Adipocyte (in vitro differentiated cells): ENCODE results near the gene FNDC8.
"Not testable (repeated sequence)": the region's sequence is repeated elsewhere in the genome, so short reads cannot be mapped to it uniquely, and the experiment has no call there.

Experiments
- DNase-seq: peaks from one replicate; pipeline ENCODE4 v3.0.0-alpha.2; 2015; ENCODE audit warnings: low read depth
- H3K27me3 ChIP-seq: replicated peaks from 2 replicates; pipeline ENCODE4 v1.7.0; 2013; ENCODE audit warnings: mild to moderate bottlenecking, low read length, moderate library complexity; ENCODE audit not compliant: control insufficient read depth, insufficient read depth
- H3K36me3 ChIP-seq: 2 replicates; pipeline ENCODE4 v1.7.0; 2013; ENCODE audit warnings: low read length, mild to moderate bottlenecking, moderate library complexity; ENCODE audit not compliant: control insufficient read depth, insufficient read depth, severe bottlenecking
- H3K4me1 ChIP-seq: 2 replicates; pipeline ENCODE4 v1.7.0; 2013; ENCODE audit warnings: mild to moderate bottlenecking, low read length, moderate library complexity; ENCODE audit not compliant: control insufficient read depth, insufficient read depth
- H3K4me3 ChIP-seq: 2 replicates; pipeline ENCODE4 v1.7.0; 2013; ENCODE audit warnings: mild to moderate bottlenecking, low read length, moderate library complexity
- H3K9ac ChIP-seq: 2 replicates; pipeline ENCODE4 v1.7.0; 2013; ENCODE audit warnings: mild to moderate bottlenecking, low read length, moderate library complexity
- H3K9me3 ChIP-seq: 2 replicates; pipeline ENCODE4 v1.7.0; 2013; ENCODE audit warnings: mild to moderate bottlenecking, low read length, moderate library complexity; ENCODE audit not compliant: control insufficient read depth

FNDC8 gene

DNA sequence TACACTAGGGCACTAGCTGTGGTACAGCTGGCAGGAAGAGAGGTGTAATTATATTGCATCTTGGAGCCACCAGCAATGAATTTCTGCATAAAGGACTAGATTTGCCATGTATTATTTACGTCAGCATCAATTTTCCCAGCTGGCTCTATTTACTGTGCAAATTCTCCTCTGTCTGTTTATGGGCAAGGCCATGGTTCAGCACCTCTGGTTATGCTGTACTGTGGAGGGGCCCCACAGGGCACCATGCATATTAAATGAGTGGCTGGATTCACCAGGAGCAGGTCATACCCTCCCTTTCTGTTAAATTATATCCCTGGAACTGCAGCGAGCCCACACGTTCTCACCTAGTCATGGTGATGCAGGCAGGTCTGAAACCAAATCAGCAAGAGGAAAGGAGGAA, 21.5 kb upstream of the FNDC8 start:
- peaks cover 16% of the 10 kb centered on the region for H3K36me3 ChIP-seq
- no peak overlapping the region for H3K9ac ChIP-seq
- no peaks in the 10 kb centered on the region for H3K27me3 ChIP-seq
- H3K4me3 ChIP-seq, result no peak overlapping the region
- no peak for DNase-seq
- no peaks in the 10 kb centered on the region for H3K9me3 ChIP-seq
- H3K4me1 ChIP-seq, result peaks cover 4% of the 10 kb centered on the region

GRCh38 chr17:35101036-35101435, 20.4 kb upstream of the FNDC8 start:
- Histone ChIP-seq H3K36me3 (peaks cover 20% of the 10 kb centered on the region), H3K9ac (no peak overlapping the region), H3K4me3 (no peak overlapping the region), H3K9me3 (no peaks in the 10 kb centered on the region), H3K27me3 (no peaks in the 10 kb centered on the region), H3K4me1 (no peaks in the 10 kb centered on the region)
- DNase-seq, result no peak

GRCh38 chr17:35101725-35102124, 19.7 kb upstream of the FNDC8 start:
- Histone ChIP-seq H3K4me1 (no peaks in the 10 kb centered on the region), H3K9ac (no peak overlapping the region), H3K4me3 (no peak overlapping the region), H3K27me3 (no peaks in the 10 kb centered on the region), H3K36me3 (peaks cover 23% of the 10 kb centered on the region), H3K9me3 (no peaks in the 10 kb centered on the region)
- DNase-seq, result no peak

- Histone ChIP-seq H3K4me3 (no peak overlapping the region), H3K27me3 (no peaks in the 10 kb centered on the region), H3K36me3 (peaks cover 23% of the 10 kb centered on the region), H3K4me1 (no peaks in the 10 kb centered on the region), H3K9ac (no peak overlapping the region), H3K9me3 (no peaks in the 10 kb centered on the region)
- DNase-seq, result no peak
These were observed 18.1 kb upstream of the FNDC8 start for GRCh38 chr17:35103271-35103670.

DNA sequence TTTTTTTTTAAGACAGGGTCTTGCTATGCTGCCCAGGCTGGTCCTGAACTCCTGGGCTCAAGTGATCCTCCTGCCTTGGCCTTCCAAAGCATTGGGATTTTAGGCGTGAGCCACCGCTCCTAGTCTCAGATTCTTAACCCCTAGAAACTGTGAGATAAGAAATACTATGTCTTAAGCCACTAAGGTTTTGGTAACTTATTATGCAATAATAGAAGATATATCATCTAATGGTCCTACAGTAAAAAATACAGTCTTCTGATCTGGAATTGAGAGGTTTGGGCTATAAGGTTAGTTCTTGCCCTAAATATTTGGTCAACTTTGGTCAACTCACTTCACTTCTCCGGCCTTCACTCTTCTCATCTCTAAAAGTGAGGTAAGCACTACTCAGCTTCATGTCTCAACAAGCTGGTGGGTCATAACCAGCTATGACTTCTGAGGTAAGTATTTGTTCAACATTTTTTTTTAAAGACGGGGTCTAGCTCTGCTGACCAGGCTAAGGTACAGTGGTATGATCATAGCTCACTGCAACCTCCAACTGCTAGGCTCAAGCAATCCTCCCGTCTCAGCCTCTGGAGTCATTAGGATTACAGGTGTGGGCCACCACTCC, 16.5 kb upstream of the FNDC8 start:
- Histone ChIP-seq H3K4me1 (no peaks in the 10 kb centered on the region), H3K27me3 (no peaks in the 10 kb centered on the region), H3K4me3 (no peak overlapping the region), H3K9ac (no peak overlapping the region), H3K36me3 (peaks cover 23% of the 10 kb centered on the region), H3K9me3 (no peaks in the 10 kb centered on the region)
- DNase-seq, result no peak

DNA sequence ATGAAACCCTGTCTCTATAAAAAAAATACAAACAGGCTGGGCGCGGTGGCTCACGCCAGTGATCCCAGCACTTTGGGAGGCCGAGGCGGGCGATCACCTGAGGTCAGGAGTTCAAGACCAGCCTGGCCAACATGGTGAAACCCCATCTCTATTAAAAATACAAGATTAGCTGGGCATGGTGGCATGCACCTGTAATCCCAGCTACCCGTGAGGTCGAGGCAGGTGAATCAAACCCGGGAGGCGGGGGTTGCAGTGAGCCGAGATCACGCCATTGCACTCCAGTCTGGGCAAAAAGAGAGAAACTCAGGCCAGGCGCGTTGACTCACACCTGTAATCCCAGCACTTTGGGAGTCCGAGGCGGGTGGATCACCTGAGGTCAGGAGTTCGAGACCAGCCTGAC, 10.6 kb upstream of the FNDC8 start:
- not testable (repeated sequence) for H3K9me3 ChIP-seq, H3K27me3 ChIP-seq, H3K9ac ChIP-seq, H3K4me1 ChIP-seq, DNase-seq, H3K4me3 ChIP-seq, H3K36me3 ChIP-seq

- Histone ChIP-seq H3K9me3 (no peaks in the 10 kb centered on the region), H3K4me3 (no peak overlapping the region), H3K4me1 (peaks cover 14% of the 10 kb centered on the region), H3K9ac (no peak overlapping the region), H3K36me3 (no peaks in the 10 kb centered on the region), H3K27me3 (no peaks in the 10 kb centered on the region)
- no peak for DNase-seq
These were observed 4.6 kb upstream of the FNDC8 start for GRCh38 chr17:35116845-35117244.

DNA sequence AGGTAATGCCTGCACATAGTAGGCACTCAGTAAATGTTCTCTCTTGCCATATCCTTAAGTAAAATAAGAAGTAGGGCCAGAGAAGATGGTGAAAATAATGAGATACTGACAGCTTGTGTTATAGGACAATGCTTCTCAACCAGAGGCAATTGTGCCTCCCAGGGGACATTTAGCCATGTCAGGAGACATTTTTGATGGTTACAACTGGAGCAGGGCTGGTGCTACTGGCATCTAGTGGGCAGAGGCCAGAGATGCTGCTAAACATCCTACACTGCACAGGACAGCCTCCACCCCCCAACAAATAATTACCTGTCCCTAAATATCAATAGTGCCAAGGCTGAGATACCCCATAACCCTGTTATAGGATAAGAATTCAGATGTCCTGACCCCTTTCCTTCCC, 3.4 kb upstream of the FNDC8 start:
- H3K27me3 ChIP-seq, result no peaks in the 10 kb centered on the region
- no peaks in the 10 kb centered on the region for H3K36me3 ChIP-seq
- no peak for DNase-seq
- H3K9me3 ChIP-seq, result no peaks in the 10 kb centered on the region
- peaks cover 14% of the 10 kb centered on the region for H3K4me1 ChIP-seq
- H3K9ac ChIP-seq, result no peak overlapping the region
- H3K4me3 ChIP-seq, result no peak overlapping the region

DNA sequence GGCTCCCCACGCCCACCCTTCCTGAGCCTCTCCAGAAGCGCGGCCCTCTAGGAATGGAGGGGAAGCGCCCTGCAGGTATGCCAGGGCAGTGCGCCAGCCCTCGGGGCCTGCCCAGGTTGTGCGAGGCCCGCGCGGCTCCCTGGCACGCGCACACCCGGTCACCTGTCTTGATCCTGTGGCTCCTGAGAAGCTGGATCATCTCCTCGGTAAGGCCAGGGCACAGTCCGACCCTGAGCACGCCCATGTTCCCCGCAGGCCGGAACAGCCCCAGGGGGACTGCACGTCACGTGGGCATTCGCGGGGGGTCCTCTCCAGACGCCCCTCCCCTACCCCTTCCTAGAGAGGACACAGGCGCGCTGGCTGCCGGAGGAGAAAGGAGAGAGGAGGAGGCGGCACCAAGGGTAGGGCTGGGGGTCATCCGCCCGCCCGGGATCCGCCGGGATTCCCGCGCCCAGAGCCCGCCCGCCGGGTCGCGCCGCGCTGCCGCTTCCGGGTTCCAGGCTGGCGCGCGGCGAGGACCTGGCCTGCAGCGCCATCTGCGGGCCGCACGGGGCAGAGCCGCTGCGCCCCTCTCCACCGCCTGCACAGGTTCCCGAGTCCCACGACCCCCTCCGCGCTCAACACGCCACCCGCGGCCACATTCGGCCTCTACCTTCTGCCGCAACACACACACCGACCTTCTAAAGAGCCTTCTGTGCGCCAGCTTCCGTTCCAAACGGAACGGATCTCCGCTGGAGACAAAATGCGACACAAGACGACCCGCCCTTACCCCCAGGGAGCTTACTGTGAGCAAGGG, 1.8 kb upstream of the FNDC8 start, which contains the start of gene RAD51D:
TSS of gene RAD51D (minus strand) at position 491 of the 796 bp plus-strand sequence. CDS start at position 244, 247 bp downstream.
- Histone ChIP-seq H3K4me3 (peak within 1 kb of the TSS; percentile 94), H3K4me1 (peaks cover 14% of the 10 kb centered on the region), H3K9me3 (no peaks in the 10 kb centered on the region), H3K36me3 (no peaks in the 10 kb centered on the region), H3K27me3 (no peaks in the 10 kb centered on the region), H3K9ac (peak within 1 kb of the TSS; percentile 94)
- peak; percentile 89 for DNase-seq

DNA sequence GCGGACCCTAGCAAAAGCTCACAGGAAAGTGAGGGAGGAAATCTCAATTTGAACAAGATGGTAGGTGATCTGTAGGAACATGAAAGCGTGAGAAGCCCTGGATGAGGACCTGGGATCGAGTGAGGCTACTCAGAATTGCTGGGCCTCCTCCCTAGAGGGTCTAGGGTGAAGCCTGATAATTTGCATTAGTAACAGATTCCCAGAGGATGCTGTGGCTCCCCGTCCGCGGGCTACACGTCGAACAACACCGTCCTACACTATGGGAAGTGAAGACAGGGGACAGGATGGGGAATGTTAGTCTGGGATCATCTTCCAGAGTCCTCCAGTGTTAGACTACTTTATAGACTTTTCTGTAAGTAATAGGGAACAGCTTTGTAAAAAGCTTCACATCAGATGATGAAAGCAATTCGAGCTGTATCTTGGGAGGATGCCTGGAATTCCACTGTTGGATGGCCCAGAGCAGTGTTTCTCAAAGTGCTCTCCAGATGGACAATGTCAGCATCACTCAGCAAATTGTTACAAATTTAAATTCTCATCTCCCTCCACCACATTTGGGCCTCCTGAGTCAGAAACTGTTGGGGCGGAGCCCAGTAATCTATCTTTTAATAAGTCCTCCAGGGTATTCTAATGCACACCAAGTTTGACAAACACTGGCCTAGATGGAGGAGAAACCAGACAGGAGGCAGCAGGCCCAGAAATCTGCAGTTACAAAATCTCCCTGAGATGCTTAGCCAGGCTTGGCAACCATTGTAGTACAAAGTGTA, 6.5 kb downstream of the FNDC8 start:
- peak; percentile 87 for DNase-seq

More for the DNA sequence above, 6.5 kb downstream of the FNDC8 start:
- H3K9ac ChIP-seq, result peak overlapping the region; percentile 54
- peaks cover 18% of the 10 kb centered on the region for H3K36me3 ChIP-seq
- H3K4me1 ChIP-seq, result peaks cover 35% of the 10 kb centered on the region
- no peak overlapping the region for H3K4me3 ChIP-seq
- no peaks in the 10 kb centered on the region for H3K27me3 ChIP-seq
- no peaks in the 10 kb centered on the region for H3K9me3 ChIP-seq
